HEK293 (cell line): ENCODE data around the gene ESRRG.

Experiments
- ZNF132 ChIP-seq: fragments of 450-650 bp; formaldehyde crosslinking; IDR thresholded peaks from 2 replicates; pipeline ENCODE4 v1.5.1; 2017; ENCODE audit warnings: missing biosample characterization, missing genetic modification characterization, borderline replicate concordance
- ZNF16 ChIP-seq: fragments of 450-650 bp; formaldehyde crosslinking; IDR thresholded peaks from 2 replicates; pipeline ENCODE4 v1.5.1; 2016; ENCODE audit warnings: low read depth, missing biosample characterization, missing genetic modification characterization
- ZNF585B ChIP-seq: fragments of 450-650 bp; formaldehyde crosslinking; IDR thresholded peaks from 2 replicates; pipeline ENCODE4 v1.5.1; 2016; ENCODE audit warnings: missing biosample characterization, missing genetic modification characterization
- ZNF830 ChIP-seq: fragments of 450-650 bp; IDR thresholded peaks from 2 replicates; pipeline ENCODE4 v1.5.0; 2018; ENCODE audit warnings: missing biosample characterization, missing genetic modification characterization, low read depth, mild to moderate bottlenecking, moderate library complexity
- TF ChIP-seq, protein P1 (sequence below): fragments of 450-650 bp; formaldehyde crosslinking; IDR thresholded peaks from 2 replicates; pipeline ENCODE4 v1.5.1; 2016; ENCODE audit warnings: missing biosample characterization, missing genetic modification characterization

- TF ChIP-seq ZNF585B (no peak), ZNF830 (tag by site-specific recombination) (no peak), ZNF16 (tag by site-specific recombination) (no peak), ZNF132 (tag by site-specific recombination) (no peak)
- TF ChIP-seq, protein P1, sequence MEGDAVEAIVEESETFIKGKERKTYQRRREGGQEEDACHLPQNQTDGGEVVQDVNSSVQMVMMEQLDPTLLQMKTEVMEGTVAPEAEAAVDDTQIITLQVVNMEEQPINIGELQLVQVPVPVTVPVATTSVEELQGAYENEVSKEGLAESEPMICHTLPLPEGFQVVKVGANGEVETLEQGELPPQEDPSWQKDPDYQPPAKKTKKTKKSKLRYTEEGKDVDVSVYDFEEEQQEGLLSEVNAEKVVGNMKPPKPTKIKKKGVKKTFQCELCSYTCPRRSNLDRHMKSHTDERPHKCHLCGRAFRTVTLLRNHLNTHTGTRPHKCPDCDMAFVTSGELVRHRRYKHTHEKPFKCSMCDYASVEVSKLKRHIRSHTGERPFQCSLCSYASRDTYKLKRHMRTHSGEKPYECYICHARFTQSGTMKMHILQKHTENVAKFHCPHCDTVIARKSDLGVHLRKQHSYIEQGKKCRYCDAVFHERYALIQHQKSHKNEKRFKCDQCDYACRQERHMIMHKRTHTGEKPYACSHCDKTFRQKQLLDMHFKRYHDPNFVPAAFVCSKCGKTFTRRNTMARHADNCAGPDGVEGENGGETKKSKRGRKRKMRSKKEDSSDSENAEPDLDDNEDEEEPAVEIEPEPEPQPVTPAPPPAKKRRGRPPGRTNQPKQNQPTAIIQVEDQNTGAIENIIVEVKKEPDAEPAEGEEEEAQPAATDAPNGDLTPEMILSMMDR, result no peak
These were observed 36.1 kb downstream of the ESRRG start for GRCh38 chr1:216686860-216687766.
